Measurements from ENCODE around the gene ZCCHC24. TPM values are rescaled to one million over a fixed set of nuclear protein-coding genes. Genes with fewer than 3 reads are reported as not detected.

Gene ZCCHC24
- total RNA-seq, 1 experiment from 2014 or later = 3.8 TPM

DNA sequence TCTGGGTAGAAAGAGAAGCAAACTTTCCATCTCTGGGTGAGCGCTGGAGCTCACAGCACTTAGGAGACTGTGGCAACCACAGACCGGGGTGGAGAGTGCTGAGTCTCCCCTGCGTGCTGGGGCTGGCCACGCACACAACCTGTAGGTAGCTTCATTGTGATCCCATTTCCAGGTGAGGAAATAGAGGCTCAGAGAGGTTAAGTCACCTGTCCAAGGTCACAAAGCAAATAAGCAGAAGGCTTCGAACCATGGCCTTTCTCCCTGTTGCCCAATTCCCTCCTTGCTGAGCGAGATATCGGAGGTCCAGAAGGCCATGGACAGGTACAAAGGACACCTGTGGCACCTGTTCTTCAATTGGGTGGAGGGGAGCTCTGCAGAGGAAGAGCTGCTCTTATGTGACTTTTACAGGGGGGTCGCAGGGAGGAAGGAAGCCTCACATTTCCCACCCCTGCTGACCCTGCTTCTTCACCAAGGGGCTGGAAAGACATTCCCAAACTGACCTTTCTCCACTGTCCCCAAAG, 39.4 kb downstream of the ZCCHC24 start:
- Histone ChIP-seq H3K4ac (ENCODE audit: low read depth, low read length) (no peak overlapping the region), H2BK12ac (ENCODE audit: insufficient read length, low read depth, low read length) (no peak overlapping the region), H3K4me2 (ENCODE audit: insufficient read depth, insufficient read length, low read length) (no peak overlapping the region), H2BK120ac (ENCODE audit: low read depth, low read length, poor library complexity, severe bottlenecking) (no peak overlapping the region), H4K20me1 (ENCODE audit: control insufficient read depth, insufficient read depth, insufficient read length) (no peaks in the 10 kb centered on the region), H3K9me3 (ENCODE audit: control insufficient read depth, low read depth, low read length) (no peaks in the 10 kb centered on the region), H3K79me2 (ENCODE audit: insufficient read depth, low read length) (no peaks in the 10 kb centered on the region), H2BK15ac (ENCODE audit: low read depth, low read length) (no peak overlapping the region), H3K18ac (ENCODE audit: insufficient read length, low read depth, low read length) (no peak overlapping the region), H3K4me1 (ENCODE audit: insufficient read depth, low read length) (peaks cover 6% of the 10 kb centered on the region; the same call in 1 of the 2 replicates), H4K5ac (ENCODE audit: insufficient read length, low read depth, low read length) (no peak overlapping the region), H3K27me3 (ENCODE audit: insufficient read depth, low read length) (no peaks in the 10 kb centered on the region), H2BK20ac (ENCODE audit: low read depth, low read length, poor library complexity, severe bottlenecking) (no peak overlapping the region), H3K14ac (ENCODE audit: insufficient read depth, low read length) (no peak overlapping the region), H4K91ac (ENCODE audit: insufficient read length, low read depth, low read length) (no peak overlapping the region), H3T11ph (ENCODE audit: low read length) (no peak overlapping the region), H3K23ac (ENCODE audit: insufficient read length, low read depth, low read length) (no peak overlapping the region), H3K79me1 (ENCODE audit: insufficient read depth, low read depth, low read length, poor library complexity, severe bottlenecking) (no peaks in the 10 kb centered on the region), H3K9ac (ENCODE audit: extremely low read depth, insufficient read length, low read length) (no peak overlapping the region), H3K56ac (ENCODE audit: insufficient read length, low read depth, low read length) (no peak overlapping the region), H2AFZ (ENCODE audit: low read length) (no peak overlapping the region), H4K8ac (replicated peaks; ENCODE audit: insufficient read length, low read depth, low read length) (no peak overlapping the region), H3K27ac (ENCODE audit: insufficient read length, low read depth, low read length) (no peak overlapping the region), H3K23me2 (ENCODE audit: insufficient read length, low read depth, low read length, poor library complexity, severe bottlenecking) (peaks cover 3% of the 10 kb centered on the region), H2AK5ac (ENCODE audit: insufficient read length, low read length) (no peak overlapping the region), H2BK5ac (ENCODE audit: insufficient read length, low read length) (no peak overlapping the region)
- Mint-ChIP-seq H3K4me3 (no peak overlapping the region), H3K36me3 (ENCODE audit: insufficient read depth in 1 of 3, low read depth in 3 of 3) (no peaks in the 10 kb centered on the region), H3K4me1 (peaks cover 24 to 30% of the 10 kb centered on the region in 2 experiments), H3K27ac (no peak overlapping the region), H3K27me3 (ENCODE audit: low read depth) (peaks cover 1% of the 10 kb centered on the region; the same call in 1 of the 2 replicates), H3K9me3 (no peaks in the 10 kb centered on the region)
- TF ChIP-seq, protein P1, sequence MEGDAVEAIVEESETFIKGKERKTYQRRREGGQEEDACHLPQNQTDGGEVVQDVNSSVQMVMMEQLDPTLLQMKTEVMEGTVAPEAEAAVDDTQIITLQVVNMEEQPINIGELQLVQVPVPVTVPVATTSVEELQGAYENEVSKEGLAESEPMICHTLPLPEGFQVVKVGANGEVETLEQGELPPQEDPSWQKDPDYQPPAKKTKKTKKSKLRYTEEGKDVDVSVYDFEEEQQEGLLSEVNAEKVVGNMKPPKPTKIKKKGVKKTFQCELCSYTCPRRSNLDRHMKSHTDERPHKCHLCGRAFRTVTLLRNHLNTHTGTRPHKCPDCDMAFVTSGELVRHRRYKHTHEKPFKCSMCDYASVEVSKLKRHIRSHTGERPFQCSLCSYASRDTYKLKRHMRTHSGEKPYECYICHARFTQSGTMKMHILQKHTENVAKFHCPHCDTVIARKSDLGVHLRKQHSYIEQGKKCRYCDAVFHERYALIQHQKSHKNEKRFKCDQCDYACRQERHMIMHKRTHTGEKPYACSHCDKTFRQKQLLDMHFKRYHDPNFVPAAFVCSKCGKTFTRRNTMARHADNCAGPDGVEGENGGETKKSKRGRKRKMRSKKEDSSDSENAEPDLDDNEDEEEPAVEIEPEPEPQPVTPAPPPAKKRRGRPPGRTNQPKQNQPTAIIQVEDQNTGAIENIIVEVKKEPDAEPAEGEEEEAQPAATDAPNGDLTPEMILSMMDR (conservative IDR thresholded peaks at IDR 0.05) = no peak
- WGBS (ENCODE audit: extremely low coverage, insufficient read length, low lambda C conversion rate) = no CpG with 5 or more reads among the region's 8 CpGs
- no peak for DNase-seq
